DMS114 treated with DMSO at 0.1 percent for 48 hours (cell line): ENCODE measurements around the gene NLGN1.

Source experiments
- DNase-seq: peaks from one replicate; lab custom pipeline; 2025; ENCODE audit not compliant: unreplicated experiment; lab: John Stamatoyannopoulos, UW

Gene NLGN1

DNA sequence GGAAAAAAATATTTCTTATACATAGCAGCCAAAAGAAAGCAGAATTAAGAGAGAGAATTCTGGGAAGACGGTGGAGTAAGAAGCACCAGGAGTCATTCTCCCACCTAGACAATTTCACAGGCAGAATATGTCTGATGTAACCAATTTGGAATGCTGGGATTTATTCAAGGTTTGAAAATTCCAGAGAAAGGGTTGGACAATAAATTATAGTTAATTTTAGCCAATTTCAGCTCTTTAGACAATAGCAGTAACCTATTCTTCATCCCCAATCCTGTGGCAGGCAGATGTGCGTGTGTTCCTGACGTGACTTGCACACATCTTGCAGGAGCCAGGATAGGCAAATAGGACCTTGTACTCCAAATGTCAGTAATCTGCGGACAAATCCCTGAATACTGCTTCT is 920.6 kb downstream of the NLGN1 start:
- no peak for DNase-seq

GRCh38 chr3:174321548-174321947 is 924.0 kb downstream of the NLGN1 start:
- DNase-seq, result no peak

GRCh38 chr3:174322789-174323188 is 925.2 kb downstream of the NLGN1 start:
- no peak for DNase-seq

GRCh38 chr3:174325171-174325570 is 927.6 kb downstream of the NLGN1 start:
- DNase-seq, result no peak

DNA sequence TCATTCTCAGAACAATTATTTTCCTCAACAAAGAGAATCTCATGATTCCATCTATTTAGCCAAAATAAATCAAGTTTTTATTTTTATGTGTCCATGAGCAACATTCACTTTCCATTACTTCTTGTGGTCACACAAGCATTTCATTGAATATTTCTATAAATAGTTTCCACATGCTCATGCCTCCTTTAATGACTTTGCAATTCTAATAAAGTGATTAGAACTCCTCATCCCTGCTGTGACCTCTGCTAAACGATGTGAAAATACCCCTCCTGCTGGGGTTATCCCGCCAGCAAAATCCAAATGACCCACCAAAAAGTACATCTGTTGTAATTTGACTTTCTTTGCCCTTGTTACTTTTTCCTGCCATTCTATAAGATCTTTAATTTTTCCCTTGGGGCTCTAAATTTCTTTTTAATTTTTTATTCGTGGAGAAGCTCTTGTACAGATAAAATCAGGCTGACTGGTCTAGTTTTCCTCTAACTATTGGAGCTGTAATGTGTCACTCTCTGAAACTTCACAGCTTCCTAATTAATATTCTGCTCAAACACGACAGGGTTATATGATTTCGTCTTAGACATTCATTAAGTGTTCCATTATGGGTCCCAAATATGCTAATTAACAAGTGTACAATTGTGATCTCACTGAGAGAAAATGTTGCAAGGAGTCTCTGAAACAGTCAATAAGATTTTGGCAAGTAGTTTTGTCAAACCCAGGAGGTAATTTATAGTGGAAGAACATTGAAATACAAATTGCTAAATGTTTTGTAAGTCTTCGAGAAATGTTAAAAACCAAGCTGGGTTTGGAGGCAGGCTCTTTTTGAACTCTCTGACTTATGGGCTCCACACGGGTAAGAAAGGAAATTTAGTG is 928.5 kb downstream of the NLGN1 start:
- no peak for DNase-seq

GRCh38 chr3:174329321-174329720 is 931.8 kb downstream of the NLGN1 start:
- DNase-seq, result no peak

- DNase-seq, result no peak
These were observed 932.8 kb downstream of the NLGN1 start for GRCh38 chr3:174330303-174330702.

DNA sequence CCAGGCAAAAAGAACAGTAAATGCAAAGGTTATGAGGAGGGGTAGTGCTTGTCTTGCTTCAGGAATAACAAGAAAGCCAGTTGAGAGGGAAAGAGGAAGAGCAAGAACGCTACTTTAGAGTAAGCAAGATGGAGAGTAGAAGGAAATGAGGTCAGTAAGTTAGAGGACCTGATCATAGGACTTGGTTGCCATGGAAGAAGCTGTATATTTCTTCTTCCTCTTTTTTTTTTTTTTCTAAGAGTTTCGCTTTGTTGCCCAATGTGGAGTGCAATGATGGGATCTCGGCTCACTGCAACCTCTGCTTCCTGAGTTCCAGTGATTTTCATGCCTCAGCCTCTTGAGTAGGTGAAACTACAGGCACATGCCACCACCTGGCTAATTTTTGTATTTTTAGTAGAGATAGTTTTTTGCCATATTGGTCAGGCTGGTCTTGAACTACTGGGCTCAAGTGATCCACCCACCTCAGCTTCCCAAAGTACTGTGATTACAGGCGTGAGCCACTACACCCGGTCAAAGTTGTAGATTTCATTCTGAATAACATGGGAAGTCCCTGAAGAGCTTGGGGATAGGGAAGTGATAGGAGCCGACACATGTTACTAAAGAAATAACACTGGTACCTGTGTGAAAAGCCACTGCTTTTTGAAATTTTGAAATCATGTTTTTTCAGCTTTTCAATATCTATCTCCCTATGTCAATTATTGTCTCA is 933.7 kb downstream of the NLGN1 start:
- DNase-seq, result no peak

DNA sequence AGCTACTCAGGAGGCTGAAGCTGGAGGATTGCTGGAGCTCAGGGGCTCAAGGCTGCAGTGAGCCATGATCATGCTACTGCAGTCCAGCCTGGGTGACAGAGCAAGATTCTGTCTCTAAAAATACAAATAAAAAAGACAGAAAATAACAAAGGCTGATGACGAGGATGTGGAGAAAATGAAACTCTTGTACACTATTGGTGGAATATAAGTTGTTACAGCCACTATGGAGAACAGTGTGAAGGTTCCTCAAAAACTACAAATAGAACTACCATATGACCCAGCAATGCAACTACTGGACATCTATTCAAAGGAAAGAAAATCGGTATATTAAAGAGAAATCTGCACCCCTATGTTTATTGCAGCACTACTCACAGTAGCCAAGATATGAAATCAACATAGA is 934.8 kb downstream of the NLGN1 start:
- no peak for DNase-seq

DNA sequence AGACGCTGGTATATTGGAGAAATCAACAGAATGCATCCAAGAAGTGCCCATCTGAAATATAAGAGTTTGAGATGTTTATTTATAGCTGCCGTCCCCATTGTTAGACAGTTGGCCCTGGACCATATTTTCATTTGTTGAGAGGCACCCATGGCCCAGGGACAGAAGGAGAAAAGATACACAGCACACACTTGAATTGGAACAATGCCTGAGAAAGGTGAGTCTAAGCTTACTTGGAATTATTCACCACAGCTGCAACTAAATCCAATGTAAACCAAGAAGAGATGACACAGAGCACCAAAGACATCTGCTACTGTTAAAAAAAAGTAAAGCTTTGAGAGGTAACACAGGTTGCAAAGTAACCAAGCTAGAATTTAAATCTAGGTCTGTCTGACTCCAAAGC is 936.1 kb downstream of the NLGN1 start:
- DNase-seq, result no peak

DNA sequence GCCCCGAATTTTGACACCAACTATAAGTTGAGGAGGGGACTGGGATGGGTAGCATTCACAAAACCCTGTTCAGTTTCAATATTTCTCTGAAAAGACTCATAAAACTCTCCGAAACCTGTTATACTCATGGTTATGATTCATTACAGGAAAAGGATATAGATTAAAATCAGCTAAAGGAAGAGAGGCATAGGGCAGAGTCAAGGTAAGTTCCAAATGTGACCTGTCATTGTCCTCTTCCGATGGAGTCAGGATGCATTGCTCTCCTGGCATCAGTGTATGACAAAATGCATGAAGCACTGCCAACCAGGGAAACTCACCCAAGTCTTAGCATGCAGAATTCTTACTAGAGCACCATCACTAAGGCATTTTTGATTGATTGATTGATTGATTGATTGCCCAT is 936.6 kb downstream of the NLGN1 start:
- no peak for DNase-seq

GRCh38 chr3:174335324-174335723 is 937.8 kb downstream of the NLGN1 start:
- DNase-seq, result no peak

- no peak for DNase-seq
These were observed 938.4 kb downstream of the NLGN1 start for GRCh38 chr3:174335910-174336309.
